ENCODE results near the gene TRO.

Gene TRO

DNA sequence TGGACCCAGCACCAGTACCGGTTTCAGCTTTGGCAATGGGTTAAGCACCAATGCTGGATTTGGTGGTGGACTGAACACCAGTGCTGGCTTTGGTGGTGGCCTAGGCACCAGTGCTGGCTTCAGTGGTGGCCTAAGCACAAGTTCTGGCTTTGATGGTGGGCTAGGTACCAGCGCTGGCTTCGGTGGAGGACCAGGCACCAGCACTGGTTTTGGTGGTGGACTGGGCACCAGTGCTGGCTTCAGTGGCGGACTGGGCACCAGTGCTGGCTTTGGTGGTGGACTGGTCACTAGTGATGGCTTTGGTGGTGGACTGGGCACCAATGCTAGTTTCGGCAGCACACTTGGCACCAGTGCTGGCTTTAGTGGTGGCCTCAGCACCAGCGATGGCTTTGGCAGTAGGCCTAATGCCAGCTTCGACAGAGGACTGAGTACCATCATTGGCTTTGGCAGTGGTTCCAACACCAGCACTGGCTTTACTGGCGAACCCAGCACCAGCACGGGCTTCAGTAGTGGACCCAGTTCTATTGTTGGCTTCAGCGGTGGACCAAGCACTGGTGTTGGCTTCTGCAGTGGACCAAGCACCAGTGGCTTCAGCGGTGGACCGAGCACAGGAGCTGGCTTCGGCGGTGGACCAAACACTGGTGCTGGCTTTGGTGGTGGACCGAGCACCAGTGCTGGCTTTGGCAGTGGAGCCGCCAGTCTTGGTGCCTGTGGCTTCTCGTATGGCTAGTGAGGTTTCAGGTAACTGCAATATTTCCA is 9.8 kb downstream of the TRO start:
- peaks cover 33% of the 10 kb centered on the region for H3K36me3 ChIP-seq (ENCODE audit: control insufficient read depth, insufficient read depth, low read length)
- WGBS, 2 experiments: 96 to 97% methylated on average over 17 of the region's 17 CpGs
- no peak overlapping the region for H3K4me3 ChIP-seq (ENCODE audit: insufficient read depth, low read depth, low read length)

GRCh38 chrX:54931107-54931506 is 10.5 kb downstream of the TRO start:
- H3K9me3 ChIP-seq (ENCODE audit: control insufficient read depth, low read length): no peaks in the 10 kb centered on the region
- no peaks in the 10 kb centered on the region for H3K27me3 ChIP-seq (ENCODE audit: control insufficient read depth, insufficient read depth, low read length, poor library complexity, severe bottlenecking)
- H3K27ac ChIP-seq (ENCODE audit: insufficient read depth, low read depth, low read length, poor library complexity, severe bottlenecking): no peak overlapping the region
- no peaks in the 10 kb centered on the region for H3K4me1 ChIP-seq (ENCODE audit: control insufficient read depth, insufficient read depth, low read length)
- peaks cover 33% of the 10 kb centered on the region for H3K36me3 ChIP-seq (ENCODE audit: control insufficient read depth, insufficient read depth, low read length)
- 94 to 100% methylated on average over 2 of the region's 2 CpGs for WGBS, 2 experiments
- no peak overlapping the region for H3K4me3 ChIP-seq (ENCODE audit: insufficient read depth, low read depth, low read length)

More for the DNA sequence above, 9.8 kb downstream of the TRO start:
- Histone ChIP-seq H3K4me1 (ENCODE audit: control insufficient read depth, insufficient read depth, low read length) (no peaks in the 10 kb centered on the region), H3K9me3 (ENCODE audit: control insufficient read depth, low read length) (no peaks in the 10 kb centered on the region), H3K27me3 (ENCODE audit: control insufficient read depth, insufficient read depth, low read length, poor library complexity, severe bottlenecking) (no peaks in the 10 kb centered on the region), H3K27ac (ENCODE audit: insufficient read depth, low read depth, low read length, poor library complexity, severe bottlenecking) (no peak overlapping the region)

DNA sequence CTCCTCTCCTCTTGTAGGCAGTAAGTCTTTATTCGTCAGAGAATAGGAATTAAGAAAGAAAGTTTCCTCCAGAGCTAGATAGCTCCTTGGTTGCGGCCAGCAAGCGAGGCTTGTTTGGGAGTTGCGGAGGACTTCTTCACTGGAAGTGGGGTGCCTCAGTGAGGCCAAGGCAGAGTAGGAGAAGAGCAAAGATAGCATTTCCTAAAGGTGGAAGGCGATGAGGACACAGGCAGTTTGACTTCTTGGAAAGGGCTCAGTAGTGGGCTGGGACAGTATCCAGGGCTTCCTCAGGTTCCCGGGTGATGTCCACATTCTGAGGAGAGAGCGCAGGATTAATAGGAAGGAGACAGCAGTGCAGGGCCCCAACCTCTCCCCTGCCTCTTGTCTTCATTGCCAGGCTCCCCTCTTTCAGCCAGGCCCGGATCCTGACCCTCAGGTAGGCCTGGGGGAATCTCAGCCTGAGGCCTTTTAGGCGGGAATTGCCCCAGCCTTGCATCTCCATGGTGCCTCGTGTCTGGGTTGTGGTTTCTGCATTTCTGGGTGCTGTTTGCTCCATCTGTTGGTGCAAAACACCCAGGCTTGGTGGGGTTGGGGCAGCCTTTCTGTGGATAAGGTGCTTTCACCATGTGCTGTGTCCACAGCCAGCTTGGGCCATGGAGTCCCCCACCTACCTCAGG is 12.7 kb downstream of the TRO start:
- no peaks in the 10 kb centered on the region for H3K9me3 ChIP-seq (ENCODE audit: control insufficient read depth, low read length)
- no peak overlapping the region for H3K27ac ChIP-seq (ENCODE audit: insufficient read depth, low read depth, low read length, poor library complexity, severe bottlenecking)
- H3K27me3 ChIP-seq (ENCODE audit: control insufficient read depth, insufficient read depth, low read length, poor library complexity, severe bottlenecking): no peaks in the 10 kb centered on the region
- no peak overlapping the region for H3K4me3 ChIP-seq (ENCODE audit: insufficient read depth, low read depth, low read length)
- H3K36me3 ChIP-seq (ENCODE audit: control insufficient read depth, insufficient read depth, low read length): peaks cover 18% of the 10 kb centered on the region
- 94 to 96% methylated on average over 10 of the region's 10 CpGs for WGBS, 2 experiments
- H3K4me1 ChIP-seq (ENCODE audit: control insufficient read depth, insufficient read depth, low read length): no peaks in the 10 kb centered on the region

DNA sequence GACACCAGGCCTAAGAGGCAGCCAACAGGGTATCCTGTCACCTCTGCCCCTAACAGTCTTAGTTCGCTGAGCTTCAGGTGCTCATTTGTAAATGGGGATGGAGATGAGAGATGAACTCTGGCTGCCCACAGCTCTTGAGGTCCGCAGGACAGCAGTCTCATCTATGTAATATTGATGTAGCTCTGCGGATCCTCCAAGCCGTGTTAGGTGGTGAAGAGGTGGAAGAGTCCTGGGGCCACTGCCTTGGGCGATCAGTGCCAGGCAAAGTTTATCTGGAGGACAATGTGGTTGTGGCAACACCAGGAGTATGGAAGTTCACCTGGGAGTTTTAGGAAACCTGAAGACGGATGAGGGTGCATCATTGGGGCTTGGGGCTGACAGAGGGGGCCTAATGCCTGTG is 13.4 kb downstream of the TRO start:
- H3K27ac ChIP-seq (ENCODE audit: insufficient read depth, low read depth, low read length, poor library complexity, severe bottlenecking): no peak overlapping the region
- 91 to 93% methylated on average over 6 of the region's 6 CpGs for WGBS, 2 experiments
- no peaks in the 10 kb centered on the region for H3K27me3 ChIP-seq (ENCODE audit: control insufficient read depth, insufficient read depth, low read length, poor library complexity, severe bottlenecking)
- no peaks in the 10 kb centered on the region for H3K9me3 ChIP-seq (ENCODE audit: control insufficient read depth, low read length)
- H3K4me3 ChIP-seq (ENCODE audit: insufficient read depth, low read depth, low read length): no peak overlapping the region
- H3K4me1 ChIP-seq (ENCODE audit: control insufficient read depth, insufficient read depth, low read length): no peaks in the 10 kb centered on the region
- peaks cover 10% of the 10 kb centered on the region for H3K36me3 ChIP-seq (ENCODE audit: control insufficient read depth, insufficient read depth, low read length)

DNA sequence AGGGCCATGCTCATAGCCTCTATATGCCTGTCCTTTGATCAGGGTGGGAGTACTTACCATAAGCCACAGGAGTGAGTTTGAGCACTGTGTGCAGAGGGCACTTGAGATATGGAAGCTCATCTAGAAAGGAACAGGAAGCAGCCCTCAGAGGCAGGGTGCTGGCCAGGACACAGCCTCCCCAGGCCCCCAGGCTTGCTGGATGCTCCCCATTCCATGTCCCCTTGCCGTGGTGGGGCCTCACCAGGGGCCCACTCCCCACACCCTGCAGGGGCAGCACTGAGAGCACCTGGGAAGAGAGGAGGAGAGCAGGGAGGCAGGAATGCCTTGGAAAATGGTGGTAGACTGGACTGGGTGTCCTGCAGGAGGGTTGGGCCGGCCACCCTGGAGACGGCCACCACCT is 14.3 kb downstream of the TRO start:
- 86 to 96% methylated on average over 2 to 3 of the region's 3 CpGs for WGBS, 2 experiments
- no peaks in the 10 kb centered on the region for H3K27me3 ChIP-seq (ENCODE audit: control insufficient read depth, insufficient read depth, low read length, poor library complexity, severe bottlenecking)
- no peaks in the 10 kb centered on the region for H3K4me1 ChIP-seq (ENCODE audit: control insufficient read depth, insufficient read depth, low read length)
- no peak overlapping the region for H3K27ac ChIP-seq (ENCODE audit: insufficient read depth, low read depth, low read length, poor library complexity, severe bottlenecking)
- no peaks in the 10 kb centered on the region for H3K9me3 ChIP-seq (ENCODE audit: control insufficient read depth, low read length)
- H3K36me3 ChIP-seq (ENCODE audit: control insufficient read depth, insufficient read depth, low read length): peaks cover 2% of the 10 kb centered on the region
- no peak overlapping the region for H3K4me3 ChIP-seq (ENCODE audit: insufficient read depth, low read depth, low read length)

DNA sequence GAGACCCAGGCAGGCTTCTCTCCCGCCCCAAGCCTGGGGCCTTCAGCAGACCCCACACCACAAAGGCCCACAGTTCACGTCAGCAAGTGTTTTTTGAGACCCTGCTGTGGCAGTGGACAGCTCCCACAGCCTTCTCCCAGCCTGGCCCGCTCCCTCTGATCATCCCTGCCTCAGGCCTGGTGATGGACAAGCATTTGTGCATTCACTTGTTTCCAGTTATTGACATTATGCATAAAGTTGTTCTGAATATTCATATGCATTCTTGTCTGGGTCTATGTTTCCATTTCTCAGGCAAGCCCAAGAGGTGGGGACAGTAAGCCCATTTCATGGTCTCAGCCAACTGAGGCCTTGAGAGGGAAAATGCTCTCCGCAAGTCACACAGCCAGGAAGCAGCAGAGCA is 14.7 kb downstream of the TRO start:
- Histone ChIP-seq H3K4me1 (ENCODE audit: control insufficient read depth, insufficient read depth, low read length) (no peaks in the 10 kb centered on the region), H3K27ac (ENCODE audit: insufficient read depth, low read depth, low read length, poor library complexity, severe bottlenecking) (no peak overlapping the region), H3K27me3 (ENCODE audit: control insufficient read depth, insufficient read depth, low read length, poor library complexity, severe bottlenecking) (no peaks in the 10 kb centered on the region), H3K36me3 (ENCODE audit: control insufficient read depth, insufficient read depth, low read length) (no peaks in the 10 kb centered on the region), H3K4me3 (ENCODE audit: insufficient read depth, low read depth, low read length) (no peak overlapping the region), H3K9me3 (ENCODE audit: control insufficient read depth, low read length) (no peaks in the 10 kb centered on the region)
- 94% methylated on average over 4 of the region's 4 CpGs for WGBS, 2 experiments

- Histone ChIP-seq H3K27ac (ENCODE audit: insufficient read depth, low read depth, low read length, poor library complexity, severe bottlenecking) (no peak overlapping the region), H3K36me3 (ENCODE audit: control insufficient read depth, insufficient read depth, low read length) (no peaks in the 10 kb centered on the region), H3K9me3 (ENCODE audit: control insufficient read depth, low read length) (no peaks in the 10 kb centered on the region), H3K27me3 (ENCODE audit: control insufficient read depth, insufficient read depth, low read length, poor library complexity, severe bottlenecking) (no peaks in the 10 kb centered on the region), H3K4me3 (ENCODE audit: insufficient read depth, low read depth, low read length) (no peak overlapping the region), H3K4me1 (ENCODE audit: control insufficient read depth, insufficient read depth, low read length) (no peaks in the 10 kb centered on the region)
- WGBS, 2 experiments: 88% methylated on average over 4 of the region's 4 CpGs
Observed at GRCh38 chrX:54937416-54937815, 16.8 kb downstream of the TRO start.

DNA sequence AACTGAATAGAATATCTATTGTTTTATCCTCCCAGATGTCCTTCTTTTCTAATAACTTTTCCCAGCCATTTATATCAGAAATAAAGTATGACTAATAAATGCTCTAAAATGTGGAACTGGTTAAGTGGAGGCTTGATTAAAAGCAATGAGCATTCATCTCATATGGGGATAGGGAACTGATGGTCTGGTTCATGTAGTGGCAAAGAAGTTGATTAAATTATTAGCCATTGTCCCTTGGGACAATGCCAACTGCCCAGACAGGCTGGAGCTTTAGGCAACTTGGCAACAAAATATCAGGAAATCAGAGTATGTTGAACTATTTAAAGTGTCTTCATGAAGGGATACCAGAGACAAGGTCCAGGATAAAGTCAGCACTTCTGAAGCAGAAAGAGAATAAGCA is 24.2 kb downstream of the TRO start:
- Histone ChIP-seq H3K9me3 (ENCODE audit: control insufficient read depth, low read length) (no peaks in the 10 kb centered on the region), H3K36me3 (ENCODE audit: control insufficient read depth, insufficient read depth, low read length) (no peaks in the 10 kb centered on the region), H3K4me1 (ENCODE audit: control insufficient read depth, insufficient read depth, low read length) (no peaks in the 10 kb centered on the region), H3K27me3 (ENCODE audit: control insufficient read depth, insufficient read depth, low read length, poor library complexity, severe bottlenecking) (no peaks in the 10 kb centered on the region), H3K27ac (ENCODE audit: insufficient read depth, low read depth, low read length, poor library complexity, severe bottlenecking) (no peak overlapping the region), H3K4me3 (ENCODE audit: insufficient read depth, low read depth, low read length) (no peak overlapping the region)

DNA sequence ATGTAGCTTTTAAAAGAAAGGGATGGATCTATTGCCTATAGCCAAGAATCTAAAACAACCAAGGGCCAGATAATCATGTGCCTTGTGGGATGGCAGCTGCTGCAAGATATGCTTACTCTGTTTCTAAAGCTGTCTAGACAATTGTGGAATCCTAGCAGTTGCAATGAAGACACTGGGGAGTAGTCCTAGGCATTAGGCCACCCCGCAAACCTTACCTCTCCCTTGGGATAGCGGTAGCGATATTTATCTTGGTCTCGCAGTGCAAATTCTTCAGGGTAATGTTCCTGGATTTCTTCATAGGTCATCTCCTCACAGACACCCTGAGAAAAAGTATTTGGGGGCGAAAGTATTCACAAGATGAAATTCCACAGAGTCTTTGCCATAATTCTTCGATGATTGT is 24.6 kb downstream of the TRO start:
- Histone ChIP-seq H3K27me3 (ENCODE audit: control insufficient read depth, insufficient read depth, low read length, poor library complexity, severe bottlenecking) (no peaks in the 10 kb centered on the region), H3K4me1 (ENCODE audit: control insufficient read depth, insufficient read depth, low read length) (no peaks in the 10 kb centered on the region), H3K27ac (ENCODE audit: insufficient read depth, low read depth, low read length, poor library complexity, severe bottlenecking) (no peak overlapping the region), H3K36me3 (ENCODE audit: control insufficient read depth, insufficient read depth, low read length) (no peaks in the 10 kb centered on the region), H3K4me3 (ENCODE audit: insufficient read depth, low read depth, low read length) (no peak overlapping the region), H3K9me3 (ENCODE audit: control insufficient read depth, low read length) (no peaks in the 10 kb centered on the region)
- WGBS, 2 experiments: 97 to 99% methylated on average over 6 of the region's 6 CpGs

DNA sequence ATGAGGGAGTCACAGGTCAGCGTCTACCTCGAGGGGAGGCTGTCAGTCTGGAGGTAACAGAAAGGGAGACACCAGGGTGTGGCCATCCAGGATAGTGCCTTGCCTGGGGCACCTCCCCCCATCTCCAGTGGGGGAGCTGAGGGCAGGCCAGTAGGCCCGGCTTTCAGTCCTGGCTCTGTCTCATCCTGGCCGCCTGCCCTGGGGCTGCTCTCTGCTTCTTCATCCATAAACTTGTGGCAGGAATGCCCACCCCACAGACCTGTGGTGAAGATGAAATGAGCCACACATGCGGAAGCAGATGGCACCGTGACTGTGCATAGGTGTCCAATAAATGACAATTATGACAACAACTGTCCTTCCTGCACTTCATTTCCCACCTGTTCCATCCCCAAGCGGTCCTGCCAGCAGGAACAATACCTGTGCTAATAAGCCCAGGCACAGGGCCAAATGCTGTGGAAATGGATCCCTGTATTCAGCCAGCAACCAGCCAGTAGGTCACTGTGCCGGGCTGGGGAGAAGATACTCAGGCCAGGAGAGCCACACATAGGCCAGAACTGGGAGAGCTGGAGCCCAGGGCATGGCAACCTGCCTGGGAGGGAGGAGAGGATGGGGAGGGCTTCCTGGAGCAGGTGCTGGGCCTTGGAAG is 30.2 kb downstream of the TRO start:
- Histone ChIP-seq H3K36me3 (ENCODE audit: control insufficient read depth, insufficient read depth, low read length) (no peaks in the 10 kb centered on the region), H3K4me3 (ENCODE audit: insufficient read depth, low read depth, low read length) (no peak overlapping the region), H3K4me1 (ENCODE audit: control insufficient read depth, insufficient read depth, low read length) (no peaks in the 10 kb centered on the region), H3K27me3 (ENCODE audit: control insufficient read depth, insufficient read depth, low read length, poor library complexity, severe bottlenecking) (no peaks in the 10 kb centered on the region), H3K9me3 (ENCODE audit: control insufficient read depth, low read length) (no peaks in the 10 kb centered on the region), H3K27ac (ENCODE audit: insufficient read depth, low read depth, low read length, poor library complexity, severe bottlenecking) (no peak overlapping the region)
- 90% methylated on average over 8 of the region's 8 CpGs for WGBS, 2 experiments

Data from ectodermal cell (in vitro differentiated cells).